ENCODE data around the gene TNFRSF1B.

GRCh38 chr1:12186679-12186985, 19.8 kb downstream of the TNFRSF1B start:
- TF ChIP-seq EP300 (IDR thresholded peaks at IDR 0.05): no peak
- no peak for TF ChIP-seq CTCF (IDR thresholded peaks at IDR 0.05)
- TF ChIP-seq POLR2A (IDR thresholded peaks at IDR 0.05): no peak
- no peak for TF ChIP-seq POLR2AphosphoS5 (IDR thresholded peaks at IDR 0.05)

Data from gastroesophageal sphincter (tissue), 3 donors.